Stimulated activated CD4-positive, alpha-beta T cell treated with anti-CD3 and anti-CD28 coated beads, Interleukin-2, amount 100 ng/mL, for 24 hours (primary cell): ENCODE data around the gene TM7SF2.

Experiments used
- DNase-seq, 2 donors: peaks; one replicate each; pipeline ENCODE4 v3.0.0-alpha.2; 2020

TM7SF2 gene

DNA sequence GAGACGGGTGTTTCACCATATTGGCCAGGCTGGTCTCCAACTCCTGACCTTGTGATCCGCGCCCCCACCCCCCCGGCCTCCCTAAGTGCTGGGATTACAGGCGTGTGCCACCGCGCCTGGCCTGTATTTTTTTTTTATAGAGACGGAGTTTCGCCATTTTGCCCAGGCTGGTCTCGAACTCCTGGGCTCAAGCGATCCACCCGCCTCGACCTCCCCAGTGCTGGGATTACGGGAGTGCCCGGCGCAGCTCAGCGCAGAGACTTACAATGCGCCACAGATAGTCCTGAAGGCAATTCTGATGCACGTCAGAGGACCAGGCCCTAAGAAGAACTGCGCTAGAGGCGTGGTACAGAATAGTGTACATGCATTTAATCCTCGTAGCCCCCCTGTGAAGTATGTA, 16.2 kb upstream of the TM7SF2 start:
- no peak for DNase-seq

DNA sequence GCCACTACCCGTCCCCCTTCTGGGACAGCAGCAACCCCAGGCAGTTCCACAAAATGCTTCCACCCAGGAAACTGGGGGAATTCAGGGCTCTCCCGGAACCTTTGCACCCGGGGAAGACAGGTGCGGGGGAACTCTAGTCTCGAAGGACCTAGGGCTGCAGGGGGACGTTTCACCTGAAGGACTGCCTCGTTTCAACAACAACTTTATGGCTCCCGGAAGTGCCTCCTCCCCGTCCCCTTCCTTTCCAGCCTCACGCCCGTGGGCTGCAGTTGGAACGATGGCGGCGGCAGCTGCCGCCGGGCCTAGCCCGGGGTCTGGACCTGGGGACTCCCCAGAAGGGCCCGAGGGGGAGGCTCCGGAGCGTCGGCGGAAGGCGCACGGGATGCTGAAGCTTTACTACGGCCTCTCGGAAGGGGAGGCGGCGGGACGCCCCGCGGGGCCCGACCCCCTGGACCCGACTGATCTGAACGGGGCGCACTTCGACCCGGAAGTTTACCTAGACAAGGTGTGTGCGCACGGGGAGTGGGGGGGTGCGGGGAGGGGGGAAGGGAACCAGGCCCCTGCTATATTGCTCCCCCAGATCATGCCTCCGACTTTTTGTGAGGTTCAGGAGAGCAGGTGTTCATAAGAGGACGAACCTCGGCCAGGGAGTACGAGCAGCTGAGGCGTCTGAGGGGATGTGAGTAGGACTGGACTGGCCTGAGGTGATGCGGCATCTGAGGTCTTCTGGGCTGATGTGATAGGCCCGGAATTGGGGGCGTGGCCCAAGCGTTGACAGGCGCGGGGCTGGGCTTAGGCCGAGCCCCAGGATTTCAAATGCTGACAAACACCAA, 15.5 kb upstream of the TM7SF2 start, which contains the start of gene VPS51:
TSS of gene VPS51 (plus strand) at position 241 of the 833 bp plus-strand sequence. CDS start at position 278, 37 bp downstream.
- peak; percentile 87 to 89 for DNase-seq

DNA sequence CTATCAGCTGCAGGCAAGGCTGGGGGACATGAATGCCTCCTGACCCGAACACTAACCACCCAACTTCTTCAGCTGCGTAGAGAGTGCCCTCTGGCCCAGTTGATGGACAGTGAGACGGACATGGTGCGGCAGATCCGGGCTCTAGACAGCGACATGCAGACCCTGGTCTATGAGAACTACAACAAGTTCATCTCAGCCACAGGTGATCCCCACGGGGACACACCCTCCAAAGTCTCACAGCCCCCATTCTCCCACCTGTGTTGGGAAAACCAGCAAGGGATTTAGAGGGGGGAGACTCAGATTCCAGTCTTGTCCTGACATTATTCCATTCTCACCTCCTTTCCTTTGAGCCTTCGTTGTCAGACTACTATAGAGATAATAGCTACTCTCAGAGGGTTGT, 14.7 kb upstream of the TM7SF2 start:
- no peak for DNase-seq

DNA sequence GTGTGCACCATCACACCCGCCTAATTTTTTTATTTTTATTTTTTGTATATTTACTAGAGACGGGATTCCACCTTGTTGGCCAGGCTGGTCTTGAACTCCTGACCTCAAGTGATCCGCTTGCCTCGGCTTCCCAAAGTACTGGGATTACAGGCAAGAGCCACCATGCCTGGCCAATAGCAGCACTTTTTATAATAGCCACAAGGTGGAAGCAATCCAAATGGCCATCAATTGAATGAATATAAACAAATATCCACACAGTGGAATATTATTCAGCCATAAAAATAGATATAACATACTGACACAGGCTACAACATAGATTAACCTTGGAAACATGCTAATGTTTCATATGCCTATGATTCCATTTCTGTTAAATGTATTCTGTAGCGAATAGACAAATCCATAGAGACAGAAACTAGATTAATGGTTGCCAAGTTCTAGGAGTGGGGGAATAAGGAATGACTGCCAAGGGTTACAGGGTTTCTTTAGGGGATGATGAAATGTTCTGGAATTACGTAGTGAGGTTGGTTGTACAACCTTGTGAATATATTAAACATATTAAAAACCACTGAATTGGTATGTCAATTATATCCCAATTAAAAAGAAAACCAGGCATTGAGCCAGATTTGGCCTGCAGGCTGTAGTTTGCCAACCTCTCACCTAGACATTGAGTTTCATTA, 10.9 kb upstream of the TM7SF2 start:
- no peak for DNase-seq

DNA sequence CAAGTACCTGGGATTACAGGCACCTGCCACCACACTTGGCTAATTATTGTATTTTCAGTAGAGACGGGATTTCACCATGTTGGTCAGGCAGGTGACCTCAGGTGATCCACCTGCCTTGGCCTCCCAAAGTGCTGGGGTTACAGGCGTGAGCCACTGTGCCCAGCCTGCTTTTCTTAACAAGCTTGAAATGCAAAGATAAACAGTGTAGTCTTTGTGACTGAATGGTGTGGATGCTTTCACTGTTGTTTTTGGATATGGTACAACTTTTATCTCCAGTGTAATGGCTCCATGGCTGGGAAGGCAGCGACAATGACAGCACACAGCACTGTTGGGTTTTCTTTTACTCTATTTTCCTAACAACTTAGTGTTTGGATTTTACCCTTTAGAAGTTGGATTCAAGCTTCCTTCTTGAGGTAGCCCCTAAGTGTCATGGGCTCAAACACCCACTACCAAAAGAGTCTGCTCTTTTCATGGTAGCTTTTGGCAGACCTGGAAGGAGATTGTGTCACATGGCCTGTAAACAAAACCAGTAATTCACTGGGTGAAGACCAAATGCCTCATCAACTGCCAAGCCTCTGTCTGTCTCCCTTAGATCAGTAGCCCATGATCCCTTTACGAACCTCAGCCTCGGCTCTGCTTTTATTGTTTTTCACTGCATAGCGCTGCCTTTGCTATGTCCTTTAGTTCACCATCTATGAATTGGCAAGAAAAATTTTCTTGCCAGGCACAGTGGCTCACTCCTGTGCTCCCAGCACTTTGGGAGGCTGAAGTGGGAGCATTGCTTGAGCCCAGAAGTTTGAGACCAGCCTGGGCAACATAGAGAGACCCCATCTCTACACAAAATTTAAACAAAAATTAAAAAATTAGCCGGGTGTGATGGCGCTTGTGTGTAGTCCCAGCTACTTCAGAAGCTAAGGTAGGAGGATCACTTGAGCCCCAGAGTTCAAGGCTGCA, 9.3 kb upstream of the TM7SF2 start:
- no peak for DNase-seq

DNA sequence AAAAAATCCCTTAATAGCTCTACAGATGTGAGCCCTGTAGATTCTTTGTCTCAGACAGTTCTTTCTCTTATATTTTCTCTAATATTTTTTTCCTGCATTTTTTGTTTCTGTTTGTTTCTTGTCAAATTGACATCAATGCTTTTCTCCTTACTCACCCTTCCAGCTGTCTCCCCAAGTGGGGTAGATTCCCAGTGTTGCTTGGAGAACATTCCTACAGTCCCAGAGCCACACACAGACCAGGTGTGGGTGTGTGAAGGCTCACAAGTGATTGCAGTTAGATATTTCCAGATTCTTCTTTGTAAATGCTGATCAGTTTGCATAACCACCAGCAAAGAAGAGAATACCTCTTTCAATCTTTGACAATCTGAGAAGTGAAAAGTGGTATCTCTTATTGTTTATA, 8.2 kb upstream of the TM7SF2 start:
- no peak for DNase-seq

DNA sequence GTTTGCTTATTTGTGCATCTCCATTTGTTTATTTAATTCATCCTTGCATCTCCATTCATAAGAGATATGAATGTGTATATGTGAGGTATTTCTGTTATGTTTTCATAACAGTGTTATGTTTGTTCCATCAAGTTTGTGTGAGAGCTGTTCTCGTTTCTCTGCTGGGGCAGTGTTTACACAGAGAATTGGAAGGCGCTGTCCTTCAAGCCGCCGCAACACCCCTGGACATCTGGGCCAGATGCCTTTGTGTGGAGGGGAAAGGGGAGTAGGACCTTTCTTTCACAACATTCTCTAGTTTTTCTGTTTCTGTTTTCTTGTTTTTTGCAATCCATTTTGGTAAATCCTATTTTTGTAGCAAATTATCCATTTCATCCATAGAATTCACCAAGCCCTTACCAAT, 7.0 kb upstream of the TM7SF2 start:
- no peak for DNase-seq

DNA sequence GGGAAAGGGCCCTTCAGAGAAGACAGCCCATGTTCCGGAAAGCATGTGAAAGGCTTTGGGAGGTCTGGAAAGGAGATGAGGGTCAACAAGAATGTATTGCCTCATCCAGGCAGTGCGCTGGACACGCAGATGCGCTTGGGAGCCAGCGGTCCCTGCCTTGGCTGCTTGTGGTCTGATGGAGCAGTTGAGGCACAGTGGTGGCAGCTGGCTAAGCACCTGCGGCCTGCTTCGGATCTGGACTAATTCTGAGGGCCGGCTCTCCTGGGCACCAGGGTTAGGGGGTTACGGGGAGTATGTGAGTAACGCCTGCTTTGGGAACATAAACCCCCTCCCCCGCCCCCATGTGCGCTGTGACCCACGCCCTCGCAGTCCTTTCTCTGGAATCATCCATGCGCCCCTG, 4.6 kb upstream of the TM7SF2 start:
- no peak for DNase-seq

DNA sequence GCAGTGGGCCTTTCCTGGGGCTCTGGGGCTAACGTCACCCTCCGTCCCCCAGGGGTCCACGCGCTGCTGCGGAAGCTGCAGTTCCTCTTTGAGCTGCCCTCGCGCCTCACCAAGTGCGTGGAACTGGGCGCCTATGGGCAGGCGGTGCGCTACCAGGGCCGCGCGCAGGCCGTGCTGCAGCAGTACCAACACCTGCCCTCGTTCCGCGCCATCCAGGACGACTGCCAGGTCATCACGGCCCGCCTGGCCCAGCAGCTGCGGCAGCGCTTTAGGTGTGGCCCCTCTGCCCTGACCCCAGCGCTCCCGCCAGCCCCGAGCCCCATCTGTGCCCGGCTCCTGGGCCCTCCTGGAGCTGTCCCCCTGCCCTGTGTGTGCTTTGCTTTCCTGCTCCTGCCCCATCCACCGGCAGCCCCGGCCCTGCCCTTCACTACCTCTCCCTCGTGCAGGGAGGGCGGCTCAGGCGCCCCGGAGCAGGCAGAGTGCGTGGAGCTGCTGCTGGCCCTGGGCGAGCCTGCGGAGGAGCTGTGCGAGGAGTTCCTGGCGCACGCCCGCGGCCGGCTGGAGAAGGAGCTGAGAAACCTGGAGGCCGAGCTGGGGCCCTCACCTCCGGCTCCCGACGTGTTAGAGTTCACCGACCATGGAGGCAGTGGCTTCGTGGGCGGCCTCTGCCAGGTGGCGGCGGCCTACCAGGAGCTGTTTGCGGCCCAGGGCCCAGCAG, 3.8 kb upstream of the TM7SF2 start:
- no peak for DNase-seq

DNA sequence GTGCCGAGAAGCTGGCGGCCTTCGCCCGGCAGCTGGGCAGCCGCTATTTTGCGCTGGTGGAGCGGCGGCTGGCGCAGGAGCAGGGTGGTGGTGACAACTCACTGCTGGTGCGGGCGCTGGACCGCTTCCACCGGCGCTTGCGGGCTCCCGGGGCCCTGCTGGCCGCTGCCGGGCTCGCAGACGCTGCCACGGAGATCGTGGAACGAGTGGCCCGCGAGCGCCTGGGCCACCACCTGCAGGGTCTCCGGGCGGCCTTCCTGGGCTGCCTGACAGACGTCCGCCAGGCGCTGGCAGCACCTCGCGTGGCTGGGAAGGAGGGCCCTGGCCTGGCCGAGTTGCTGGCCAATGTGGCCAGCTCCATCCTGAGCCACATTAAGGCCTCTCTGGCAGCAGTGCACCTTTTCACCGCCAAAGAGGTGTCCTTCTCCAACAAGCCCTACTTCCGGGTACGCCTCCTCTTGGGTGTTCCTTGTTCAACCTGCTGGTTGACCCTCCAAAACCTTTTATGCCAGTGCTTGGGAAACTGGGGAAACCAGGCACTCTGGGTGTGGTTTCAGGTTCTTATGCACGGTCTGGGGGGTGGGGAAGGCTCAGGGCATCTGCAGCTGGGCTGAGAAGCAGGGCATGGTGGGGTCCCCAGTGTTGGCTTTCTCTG, 3.1 kb upstream of the TM7SF2 start:
- no peak for DNase-seq

DNA sequence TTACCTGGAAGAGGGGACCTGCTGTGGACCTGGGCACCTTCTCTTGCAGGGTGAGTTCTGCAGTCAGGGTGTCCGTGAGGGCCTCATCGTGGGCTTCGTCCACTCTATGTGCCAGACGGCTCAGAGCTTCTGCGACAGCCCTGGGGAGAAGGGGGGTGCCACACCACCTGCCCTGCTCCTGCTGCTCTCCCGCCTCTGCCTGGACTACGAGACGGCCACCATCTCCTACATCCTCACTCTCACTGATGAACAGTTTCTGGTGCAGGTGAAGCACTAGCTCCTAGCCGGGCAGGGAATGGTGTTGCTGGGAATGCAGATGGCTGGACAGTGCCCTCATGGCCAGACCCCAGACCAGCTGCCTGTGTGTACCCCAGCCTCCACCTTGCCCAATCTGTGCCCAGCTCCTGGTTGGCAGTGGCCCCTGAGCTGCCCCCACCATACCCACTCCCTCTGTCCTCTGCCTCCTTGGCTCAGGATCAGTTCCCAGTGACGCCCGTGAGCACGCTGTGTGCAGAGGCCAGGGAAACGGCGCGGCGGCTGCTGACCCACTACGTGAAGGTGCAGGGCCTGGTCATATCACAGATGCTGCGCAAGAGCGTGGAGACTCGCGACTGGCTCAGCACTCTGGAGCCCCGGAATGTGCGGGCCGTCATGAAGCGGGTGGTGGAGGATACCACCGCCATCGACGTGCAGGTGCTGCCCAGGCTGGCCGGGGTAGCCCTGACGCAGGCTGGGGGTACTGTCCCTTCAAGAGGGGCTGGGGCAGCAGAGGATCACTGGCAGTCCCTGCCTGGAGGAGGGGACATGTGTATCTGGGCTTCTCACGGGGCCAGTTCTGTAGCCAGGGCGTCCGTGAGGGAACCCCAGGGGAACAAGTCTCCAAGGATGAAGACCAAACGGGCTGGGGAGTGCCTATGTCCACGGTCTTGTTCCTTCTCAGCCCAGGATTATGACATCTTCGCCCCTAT, 2.2 kb upstream of the TM7SF2 start:
- no peak for DNase-seq

DNA sequence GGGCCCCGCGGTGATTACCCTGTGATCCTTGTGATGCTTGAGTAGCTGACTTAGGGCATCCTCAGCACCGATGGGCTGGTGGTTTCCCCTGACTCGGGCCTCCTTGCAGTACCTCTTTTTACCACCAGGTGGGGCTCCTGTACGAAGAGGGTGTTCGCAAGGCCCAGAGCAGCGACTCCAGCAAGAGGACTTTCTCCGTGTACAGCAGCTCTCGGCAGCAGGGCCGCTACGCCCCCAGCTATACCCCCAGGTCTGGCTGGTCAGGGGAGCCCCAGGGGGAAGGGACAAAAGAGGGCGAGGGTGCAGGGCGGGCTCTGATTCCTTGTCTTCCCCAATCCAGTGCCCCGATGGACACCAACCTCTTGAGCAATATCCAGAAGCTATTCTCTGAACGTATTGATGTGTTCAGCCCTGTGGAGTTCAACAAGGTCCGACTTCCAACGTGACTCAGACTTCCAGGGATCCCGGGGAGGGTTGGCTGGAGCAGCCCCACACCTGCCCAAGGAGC, 1.3 kb upstream of the TM7SF2 start:
- DNase-seq: peak; percentile 98 to 99

DNA sequence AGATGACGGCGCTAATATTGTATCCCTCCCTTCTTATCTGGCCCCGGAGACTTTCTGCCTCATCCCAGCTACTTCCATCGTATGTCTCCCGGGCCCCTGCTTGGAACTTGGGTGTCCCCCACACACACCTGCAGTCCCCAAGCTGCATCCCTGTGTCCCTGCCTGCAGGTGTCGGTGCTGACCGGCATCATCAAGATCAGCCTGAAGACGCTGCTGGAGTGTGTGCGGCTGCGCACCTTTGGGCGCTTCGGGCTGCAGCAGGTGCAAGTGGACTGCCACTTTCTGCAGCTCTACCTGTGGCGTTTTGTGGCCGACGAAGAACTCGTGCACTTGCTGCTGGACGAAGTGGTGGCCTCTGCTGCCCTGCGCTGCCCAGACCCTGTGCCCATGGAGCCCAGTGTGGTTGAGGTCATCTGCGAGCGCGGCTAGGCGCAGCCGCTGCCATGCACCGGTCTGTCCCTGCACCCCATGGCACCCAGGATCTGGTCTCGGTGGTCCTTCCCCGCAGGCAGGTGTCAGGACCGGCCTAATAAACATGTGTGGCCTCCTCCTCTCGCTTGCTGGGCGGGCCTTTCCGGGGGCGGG, 421 bp upstream of the TM7SF2 start:
- DNase-seq: no peak

DNA sequence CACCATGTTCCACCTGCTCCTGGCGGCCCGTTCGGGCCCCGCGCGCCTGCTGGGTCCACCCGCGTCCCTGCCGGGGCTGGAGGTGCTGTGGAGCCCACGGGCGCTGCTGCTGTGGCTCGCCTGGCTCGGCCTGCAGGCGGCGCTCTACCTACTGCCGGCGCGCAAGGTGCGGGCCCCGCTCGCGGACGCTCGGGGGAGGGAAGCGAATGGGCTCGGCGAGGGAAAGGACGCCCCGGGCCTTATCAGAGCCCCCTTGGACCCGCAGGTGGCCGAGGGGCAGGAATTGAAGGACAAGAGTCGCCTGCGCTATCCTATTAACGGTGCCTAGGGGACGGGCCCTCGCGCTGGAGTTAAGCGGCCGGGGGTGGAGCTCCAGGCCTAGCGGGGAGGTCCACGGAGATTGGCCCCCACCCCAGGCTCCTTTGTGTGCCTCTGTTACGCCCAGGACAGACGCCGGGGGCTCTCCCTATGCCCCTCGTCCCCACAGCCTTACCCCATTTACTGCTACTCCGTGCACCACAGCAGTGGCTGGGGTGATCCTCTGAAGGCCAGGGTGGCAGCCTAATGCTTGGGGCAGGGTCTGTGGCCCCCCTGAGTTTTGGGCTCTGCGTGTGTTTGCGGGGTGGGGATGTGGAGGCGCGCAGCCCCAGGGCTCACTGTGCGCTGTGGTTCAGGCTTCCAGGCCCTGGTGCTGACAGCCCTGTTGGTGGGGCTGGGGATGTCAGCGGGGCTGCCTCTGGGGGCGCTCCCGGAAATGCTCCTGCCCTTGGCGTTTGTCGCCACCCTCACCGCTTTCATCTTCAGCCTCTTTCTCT, 1.1 kb downstream of the TM7SF2 start:
- DNase-seq: peak; percentile 79 to 80

DNA sequence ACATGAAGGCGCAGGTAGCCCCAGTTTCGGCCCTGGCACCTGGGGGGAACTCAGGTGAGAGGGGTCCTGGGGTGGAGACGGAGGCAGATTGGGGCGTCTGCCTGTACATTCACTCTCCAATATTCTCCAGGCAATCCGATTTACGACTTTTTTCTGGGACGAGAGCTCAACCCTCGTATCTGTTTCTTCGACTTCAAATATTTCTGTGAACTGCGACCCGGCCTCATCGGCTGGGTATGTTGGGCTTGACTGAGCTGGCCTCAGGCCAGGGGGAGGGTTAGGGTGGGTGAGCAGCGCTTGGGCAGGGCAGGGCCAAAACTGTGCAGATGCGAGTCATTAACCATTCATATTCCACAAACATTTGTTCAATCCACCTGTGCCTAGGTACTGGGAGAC, 1.7 kb downstream of the TM7SF2 start:
- DNase-seq: no peak

DNA sequence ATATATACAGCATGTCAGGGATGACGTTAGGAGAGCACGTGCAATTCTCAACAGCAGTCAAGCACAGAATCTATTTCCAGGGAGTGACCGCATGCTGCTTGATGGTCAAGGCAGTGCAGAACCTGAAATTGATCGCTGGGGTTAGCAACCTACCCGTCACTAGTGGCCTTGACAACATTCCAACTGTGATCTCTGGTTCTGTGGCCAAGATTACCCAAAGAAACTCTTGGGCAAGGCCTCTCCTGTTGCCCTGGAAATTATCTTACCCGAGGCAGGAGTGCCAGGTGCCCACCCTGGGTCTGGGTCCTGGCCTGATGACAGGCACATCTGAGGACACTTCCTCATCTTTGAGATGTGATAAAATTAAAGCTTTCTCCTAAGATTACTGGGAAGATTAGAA, 2.2 kb downstream of the TM7SF2 start:
- no peak for DNase-seq

DNA sequence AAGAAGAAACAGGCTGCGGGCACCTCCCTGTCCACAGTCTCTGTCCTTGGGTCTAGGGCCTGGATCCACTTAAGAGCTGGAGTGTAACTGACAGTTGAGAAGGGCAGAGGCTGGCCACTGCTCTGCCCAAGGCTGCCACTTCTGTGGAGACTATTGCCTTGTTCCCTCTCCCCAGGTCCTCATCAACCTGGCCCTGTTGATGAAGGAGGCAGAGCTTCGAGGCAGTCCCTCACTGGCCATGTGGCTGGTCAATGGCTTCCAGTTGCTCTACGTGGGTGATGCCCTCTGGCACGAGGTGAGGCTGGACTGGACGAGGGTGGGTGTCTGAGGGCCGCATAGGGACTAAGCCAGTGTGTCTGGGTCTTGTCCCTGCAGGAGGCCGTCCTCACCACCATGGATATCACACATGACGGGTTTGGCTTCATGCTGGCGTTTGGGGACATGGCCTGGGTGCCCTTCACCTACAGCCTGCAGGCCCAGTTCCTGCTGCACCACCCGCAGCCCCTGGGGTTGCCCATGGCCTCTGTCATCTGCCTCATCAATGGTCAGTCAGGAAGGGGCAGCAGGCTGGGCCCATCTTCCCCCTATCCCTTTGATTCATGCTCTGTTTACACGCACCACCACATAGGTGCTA, 3.0 kb downstream of the TM7SF2 start:
- DNase-seq: no peak

DNA sequence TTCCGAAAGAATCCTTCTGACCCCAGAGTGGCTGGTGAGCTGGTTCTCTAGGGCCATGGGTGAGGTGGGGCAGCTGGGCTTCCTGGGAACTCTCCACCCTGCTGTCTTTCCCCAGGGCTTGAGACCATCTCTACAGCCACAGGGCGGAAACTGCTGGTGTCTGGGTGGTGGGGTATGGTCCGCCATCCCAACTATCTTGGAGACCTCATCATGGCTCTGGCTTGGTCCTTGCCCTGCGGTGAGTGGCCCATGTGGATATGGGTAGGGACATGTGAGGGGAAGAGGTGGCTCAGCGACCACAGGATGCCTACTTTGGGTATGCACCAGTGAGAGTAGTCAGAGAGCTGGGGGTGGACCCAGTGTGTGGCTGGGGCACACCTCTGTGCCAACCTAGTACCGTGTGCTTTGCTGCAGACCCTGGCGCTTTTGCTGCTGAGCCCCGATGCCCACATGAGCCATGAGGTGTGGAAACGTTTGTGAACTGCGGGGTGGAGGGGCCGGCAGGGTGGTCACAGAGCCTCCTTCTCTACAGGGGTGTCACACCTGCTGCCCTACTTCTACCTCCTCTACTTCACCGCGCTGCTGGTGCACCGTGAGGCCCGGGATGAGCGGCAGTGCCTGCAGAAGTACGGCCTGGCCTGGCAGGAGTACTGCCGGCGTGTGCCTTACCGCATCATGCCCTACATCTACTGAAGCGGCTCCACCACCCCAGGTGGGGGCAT, 3.9 kb downstream of the TM7SF2 start:
- peak in 1 of 2 donors; percentile 28 for DNase-seq
